H1 (cell line): Measurements from ENCODE around the gene B4GALT5. TPM values are rescaled to one million over a fixed set of nuclear protein-coding genes. Genes with fewer than 3 reads are reported as not detected.

Experiments used
- CTCF ChIA-PET: fragments of 300-600 bp; sonication (Branson Sonifier 250); formaldehyde crosslinking; loops from one replicate; lab custom pipeline; 2021; ENCODE audit not compliant: partially characterized antibody; lab: Charles Lee
- POLR2A ChIA-PET: fragments of 300-600 bp; sonication (Branson Sonifier 250); formaldehyde crosslinking; loops from one replicate; lab custom pipeline; 2021; ENCODE audit warnings: inconsistent platforms; ENCODE audit not compliant: partially characterized antibody; lab: Charles Lee
- DNase-seq, 2 experiments: peaks; one replicate each; pipeline versions ENCODE4 v3.0.0 to v3.0.0-alpha.2; 2010 to 2022; ENCODE audit warnings: low spot score in 2 of 2, low read depth in 1 of 2, mixed read lengths in 1 of 2
- FAIRE-seq: peaks from 2 replicates; lab custom pipeline; 2011; peaks lifted over from hg19 to GRCh38; lab: Jason Lieb, UNC
- H2AFZ ChIP-seq: 2 replicates; pipeline ENCODE4 v1.8.1; 2012; ENCODE audit warnings: low read length, inconsistent platforms
- H2AK5ac ChIP-seq: 2 replicates; pipeline ENCODE4 v1.6.1; 2013; ENCODE audit warnings: low read depth, low read length
- H2BK120ac ChIP-seq: replicated peaks from 2 replicates; pipeline ENCODE3; 2013; ENCODE audit warnings: low read depth, low read length, inconsistent platforms
- H2BK12ac ChIP-seq: 2 replicates; pipeline ENCODE4 v1.6.1; 2013; ENCODE audit warnings: low read depth, low read length
- H2BK15ac ChIP-seq: 2 replicates; pipeline ENCODE4 v1.6.1; 2013; ENCODE audit warnings: low read length
- H2BK20ac ChIP-seq: 2 replicates; pipeline ENCODE4 v1.6.1; 2013; ENCODE audit warnings: low read length
- H2BK5ac ChIP-seq: 2 replicates; pipeline ENCODE4 v1.6.1; 2013; ENCODE audit warnings: low read depth, low read length
- H3K14ac ChIP-seq: 2 replicates; pipeline ENCODE4 v1.6.1; 2013; ENCODE audit warnings: inconsistent platforms; ENCODE audit not compliant: insufficient read length
- H3K18ac ChIP-seq: 2 replicates; pipeline ENCODE4 v1.6.1; 2013; ENCODE audit warnings: low read length; ENCODE audit errors: extremely low read depth
- H3K23ac ChIP-seq: 2 replicates; pipeline ENCODE4 v1.6.1; 2013; ENCODE audit warnings: inconsistent platforms; ENCODE audit not compliant: insufficient read length
- H3K23me2 ChIP-seq: 2 replicates; pipeline ENCODE4 v1.6.1; 2013; ENCODE audit warnings: low read depth, low read length
- H3K27ac ChIP-seq: 2 replicates; pipeline ENCODE4 v1.6.1; 2011; ENCODE audit warnings: low read depth, low read length, inconsistent platforms
- H3K27me3 ChIP-seq, 4 experiments: replicated peaks in 1 of 4; 1 replicate in 1 of 4; 2 replicates in 3 of 4; pipeline versions ENCODE4 v1.6.1 to v1.8.1; 2011 to 2013; ENCODE audit warnings: low read length in 3 of 4, mild to moderate bottlenecking in 3 of 4, inconsistent platforms in 2 of 4, mixed read lengths in 2 of 4, moderate library complexity in 1 of 4; ENCODE audit not compliant: control insufficient read depth in 3 of 4, insufficient read depth in 3 of 4; ENCODE audit errors: extremely low read depth in 1 of 4
- H3K36me3 ChIP-seq, 4 experiments: 2 replicates each; pipeline versions ENCODE4 v1.6.1 to v1.8.1; 2011 to 2013; ENCODE audit warnings: mild to moderate bottlenecking in 4 of 4, low read length in 3 of 4, moderate library complexity in 2 of 4, control low read depth in 1 of 4, inconsistent platforms in 1 of 4; ENCODE audit not compliant: insufficient read depth in 4 of 4, control insufficient read depth in 2 of 4
- H3K4ac ChIP-seq: replicated peaks from 2 replicates; pipeline ENCODE3; 2013; ENCODE audit warnings: low read length, low read depth, mixed read lengths, inconsistent platforms; ENCODE audit not compliant: insufficient read length
- H3K4me1 ChIP-seq, 4 experiments: replicated peaks in 1 of 4; 1 replicate in 1 of 4; 2 replicates in 3 of 4; pipeline versions ENCODE4 v1.6.1 to v1.8.1; 2011 to 2013; ENCODE audit warnings: low read length in 3 of 4, inconsistent platforms in 2 of 4, mixed read lengths in 1 of 4; ENCODE audit not compliant: insufficient read depth in 4 of 4, control insufficient read depth in 3 of 4
- H3K4me2 ChIP-seq, 2 experiments: 2 replicates each; pipeline versions ENCODE4 v1.6.1 to v1.8.1; 2011 to 2013; ENCODE audit warnings: low read depth in 2 of 2, low read length in 2 of 2, control low read depth in 1 of 2, inconsistent platforms in 1 of 2, mild to moderate bottlenecking in 1 of 2; ENCODE audit not compliant: insufficient read depth in 1 of 2
- H3K4me3 ChIP-seq, 4 experiments: fragments of 200-600, 300-600 bp in 1 of 4; sonication (generic), shearing (Covaris generic), sonication (Bioruptor Twin) in 1 of 4; 2 replicates each; pipeline versions ENCODE4 v1.5.1 to v1.8.1; 2011 to 2016; ENCODE audit warnings: low read length in 4 of 4, low read depth in 3 of 4, control low read depth in 2 of 4, inconsistent platforms in 2 of 4, mild to moderate bottlenecking in 2 of 4, mixed read lengths in 1 of 4, moderate library complexity in 1 of 4; ENCODE audit not compliant: insufficient read depth in 2 of 4; ENCODE audit errors: extremely low read depth in 1 of 4
- H3K56ac ChIP-seq: replicated peaks from 2 replicates; pipeline ENCODE3; 2013; ENCODE audit warnings: low read depth, mild to moderate bottlenecking, mixed read lengths, low read length, inconsistent platforms; ENCODE audit not compliant: insufficient read length
- H3K79me1 ChIP-seq: 2 replicates; pipeline ENCODE4 v1.6.1; 2013; ENCODE audit warnings: low read depth, low read length, control low read depth
- H3K79me2 ChIP-seq, 2 experiments: 2 replicates each; pipeline versions ENCODE4 v1.6.1 to v1.8.1; 2012 to 2013; ENCODE audit warnings: low read length in 2 of 2, mild to moderate bottlenecking in 2 of 2, inconsistent platforms in 1 of 2; ENCODE audit not compliant: insufficient read depth in 2 of 2, control insufficient read depth in 1 of 2
- H3K9ac ChIP-seq, 4 experiments: replicated peaks in 1 of 4; 1 replicate in 1 of 4; 2 replicates in 3 of 4; pipeline versions ENCODE4 v1.6.1 to v1.8.1; 2011 to 2013; ENCODE audit warnings: low read depth in 3 of 4, low read length in 3 of 4, control low read depth in 2 of 4, mild to moderate bottlenecking in 2 of 4, moderate library complexity in 2 of 4, inconsistent platforms in 1 of 4; ENCODE audit errors: extremely low read depth in 1 of 4
- H3K9me3 ChIP-seq, 2 experiments: 2 replicates each; pipeline versions ENCODE4 v1.6.1 to v1.8.1; 2012 to 2013; ENCODE audit warnings: mild to moderate bottlenecking in 2 of 2, moderate library complexity in 2 of 2, control low read depth in 1 of 2, inconsistent platforms in 1 of 2, low read depth in 1 of 2, low read length in 1 of 2, mixed read lengths in 1 of 2; ENCODE audit not compliant: insufficient read depth in 2 of 2
- H4K20me1 ChIP-seq, 2 experiments: replicated peaks in 1 of 2; 2 replicates each; pipeline versions ENCODE3 to v1.8.1; 2011 to 2013; ENCODE audit warnings: inconsistent platforms in 2 of 2, low read length in 2 of 2, mild to moderate bottlenecking in 1 of 2; ENCODE audit not compliant: insufficient read depth in 2 of 2, control insufficient read depth in 1 of 2
- H4K5ac ChIP-seq: 2 replicates; pipeline ENCODE4 v1.6.1; 2013; ENCODE audit warnings: low read length, low read depth, mixed read lengths, inconsistent platforms; ENCODE audit not compliant: insufficient read length
- H4K8ac ChIP-seq: 2 replicates; pipeline ENCODE4 v1.8.0; 2013; ENCODE audit warnings: mild to moderate bottlenecking, moderate library complexity, low read length, inconsistent platforms; ENCODE audit not compliant: insufficient read depth; ENCODE audit errors: extremely low read depth
- H4K91ac ChIP-seq: replicated peaks from 2 replicates; pipeline ENCODE3; 2013; ENCODE audit warnings: low read length, mixed read lengths, inconsistent platforms; ENCODE audit not compliant: insufficient read length
- BACH1 ChIP-seq: IDR thresholded peaks from 2 replicates; pipeline ENCODE4 v1.6.1; 2012; ENCODE audit warnings: low read length, improper control_type of control experiment
- CEBPB ChIP-seq: IDR thresholded peaks from 2 replicates; pipeline ENCODE4 v1.6.1; 2012; ENCODE audit warnings: low read depth, low read length
- EP300 ChIP-seq, 2 experiments: IDR thresholded peaks; 1 replicate in 1 of 2; 2 replicates in 1 of 2; pipeline ENCODE4 v1.6.1; 2011 to 2012; ENCODE audit warnings: low read depth in 2 of 2, low read length in 2 of 2, mild to moderate bottlenecking in 2 of 2, borderline replicate concordance in 1 of 2, inconsistent platforms in 1 of 2, moderate library complexity in 1 of 2
- EZH2 ChIP-seq: fragments of 200-600 bp; sonication (generic); IDR thresholded peaks from 2 replicates; pipeline ENCODE4 v1.7.1; 2012; ENCODE audit warnings: low read depth, mild to moderate bottlenecking, moderate library complexity, low read length, inconsistent platforms; ENCODE audit not compliant: severe bottlenecking
- GABPA ChIP-seq: IDR thresholded peaks from 2 replicates; pipeline ENCODE4 v1.6.1; 2011; ENCODE audit warnings: mild to moderate bottlenecking, low read length, moderate library complexity, borderline replicate concordance; ENCODE audit not compliant: insufficient read depth
- NRF1 ChIP-seq: IDR thresholded peaks from 2 replicates; pipeline ENCODE4 v1.6.1; 2011; ENCODE audit warnings: mild to moderate bottlenecking, low read depth, low read length, improper control_type of control experiment
- POLR2AphosphoS5 ChIP-seq: IDR thresholded peaks from 2 replicates; pipeline ENCODE4 v1.6.1; 2011; ENCODE audit warnings: low read depth, low read length
- RAD21 ChIP-seq, 2 experiments: IDR thresholded peaks in 1 of 2; conservative IDR thresholded peaks in 1 of 2; 2 replicates each; pipeline ENCODE4 v1.6.1; 2011; ENCODE audit warnings: low read depth in 2 of 2, low read length in 2 of 2, improper control_type of control experiment in 1 of 2, inconsistent platforms in 1 of 2, mild to moderate bottlenecking in 1 of 2, moderate library complexity in 1 of 2
- RXRA ChIP-seq: IDR thresholded peaks from 2 replicates; pipeline ENCODE4 v1.6.1; 2011; ENCODE audit warnings: low read depth, mild to moderate bottlenecking, low read length, moderate library complexity; ENCODE audit not compliant: insufficient read depth
- SIRT6 ChIP-seq: IDR thresholded peaks from one replicate; pipeline ENCODE4 v1.7.1; 2012; ENCODE audit warnings: low read length, inconsistent platforms
- SP2 ChIP-seq: IDR thresholded peaks from 2 replicates; pipeline ENCODE4 v1.6.1; 2012; ENCODE audit warnings: mild to moderate bottlenecking, low read length, inconsistent platforms
- TBP ChIP-seq: IDR thresholded peaks from 2 replicates; pipeline ENCODE4 v1.6.1; 2011; ENCODE audit warnings: low read depth, low read length, improper control_type of control experiment
- TCF12 ChIP-seq: IDR thresholded peaks from 2 replicates; pipeline ENCODE4 v1.6.1; 2011; ENCODE audit warnings: low read depth, mild to moderate bottlenecking, low read length
- WGBS, 2 experiments: shearing (Covaris generic) in 1 of 2; methylation state at CpG; one replicate each; pipeline versions ENCODE4 v1.1.6 to v1.1.7; 2013 to 2015; ENCODE audit warnings: low lambda C conversion rate in 2 of 2, mixed read lengths in 2 of 2, inconsistent platforms in 1 of 2, low coverage in 1 of 2, missing lambda C conversion rate in 1 of 2; ENCODE audit not compliant: insufficient replicate concordance in 2 of 2, insufficient coverage in 1 of 2, insufficient read length in 1 of 2; ENCODE audit errors: extremely low coverage in 1 of 2, missing lambda C conversion rate in 1 of 2; 5-methylcytosine and 5-hydroxymethylcytosine counted together
- polyA plus RNA-seq, 7 experiments: library from polyadenylated mRNA; depleted of rRNA in 3 of 7; stranded (reverse) in 5 of 7; unstranded in 2 of 7; fragments of >200 nt in 5 of 7; fragments of 200-250 nt in 2 of 7; gene quantifications; 1 replicate in 5 of 7; 2 replicates in 1 of 7; 4 replicates in 1 of 7; pipeline versions ENCODE4 v1.2.1 to v1.2.3, GENCODE V29; 2011 to 2013; ENCODE audit warnings: missing spikeins in 2 of 7, mixed read lengths in 2 of 7
- total RNA-seq: library from RNA; stranded (reverse); fragmentation: NEBNext Ultra II Directional; extraction: Animal tissue kit (Norgen Biotek cat#: 25700); gene quantifications from 2 replicates; pipeline ENCODE4 v1.2.1, GENCODE V29; 2021

The B4GALT5 gene
- total and polyA plus RNA-seq, 2 of the 8 experiments (the other 6 are each of a cell fraction or from before 2014, with no cell fraction given) = 46.5 to 75.4 TPM

- 99% methylated on average over 3 of the region's 5 CpGs; no CpG with 5 or more reads in 1 of the 2 experiments for WGBS, 2 experiments
- Histone ChIP-seq H4K5ac (no peak overlapping the region), H2AK5ac (no peak overlapping the region), H4K91ac (no peak overlapping the region), H3K18ac (no peak overlapping the region), H2AFZ (no peak overlapping the region), H3K14ac (no peak overlapping the region), H3K56ac (no peak overlapping the region), H3K27ac (no peak overlapping the region), H4K20me1 (peaks cover 32 to 39% of the 10 kb centered on the region in 2 experiments), H2BK120ac (no peak overlapping the region), H3K23me2 (no peaks in the 10 kb centered on the region), H3K9me3 (no peaks in the 10 kb centered on the region), H3K79me1 (peaks cover 10% of the 10 kb centered on the region), H4K8ac (no peak overlapping the region), H3K23ac (no peak overlapping the region), H2BK20ac (no peak overlapping the region), H2BK12ac (no peak overlapping the region), H3K4me2 (no peak overlapping the region), H2BK5ac (no peak overlapping the region), H3K4me3 (no peak overlapping the region), H3K4me1 (peaks cover 0 to 26% (median 20%) of the 10 kb centered on the region in 4 experiments), H2BK15ac (no peak overlapping the region), H3K36me3 (no peaks in the 10 kb centered on the region), H3K79me2 (peaks cover 29 to 100% of the 10 kb centered on the region in 2 experiments), H3K27me3 (no peaks in the 10 kb centered on the region), H3K4ac (no peak overlapping the region), H3K9ac (no peak overlapping the region)
- ChIA-PET POLR2A (interaction anchor here (1.3 to 1.9 kb wide), 2 partner anchors 14 to 15 kb away, joined by 4 to 6 read pairs; no protein-coding TSS in a partner anchor), CTCF (interaction anchor here (0.5 to 1.7 kb wide), 3 partner anchors 77 to 189 kb away, joined by 3 to 7 read pairs (median 4); no protein-coding TSS in a partner anchor)
- DNase-seq = no peak
- no peak for FAIRE-seq
- TF ChIP-seq EZH2 = no peak
- no peak for TF ChIP-seq EP300 (IDR thresholded peaks at IDR 0.05; ENCODE audit: borderline replicate concordance in 1 of 2, low read depth in 2 of 2, low read length in 2 of 2)
- TF ChIP-seq GABPA = no peak
- no peak for TF ChIP-seq CEBPB
- no peak for TF ChIP-seq NRF1
- no peak for TF ChIP-seq SIRT6
- no peak for TF ChIP-seq TCF12
- no peak for TF ChIP-seq SP2
- no peak for TF ChIP-seq POLR2AphosphoS5
- TF ChIP-seq BACH1 = no peak
- no peak for TF ChIP-seq RXRA
- TF ChIP-seq RAD21 (IDR thresholded peaks at IDR 0.05 in 1 of 2, conservative IDR thresholded peaks at IDR 0.05 in 1 of 2; ENCODE audit: low read depth in 2 of 2, low read length in 2 of 2) = no peak
- TF ChIP-seq TBP = no peak
These were observed 21.7 kb downstream of the B4GALT5 start for GRCh38 chr20:49691818-49692568.
